Right cardiac atrium (tissue), 5 donors: ENCODE results near the gene GRM5. TPM values are rescaled to one million over a fixed set of nuclear protein-coding genes. Genes with fewer than 3 reads are reported as not detected.
"Not testable (repeated sequence)": the region's sequence is repeated elsewhere in the genome, so short reads cannot be mapped to it uniquely, and the experiment has no call there.

ENCODE experiments used
- ATAC-seq, 2 donors: fragments of 200-7000 bp; cut with Tn5 transposase; one replicate each; pipeline versions ENCODE4 v1.8.0 to v1.9.1; 2020; ENCODE audit warnings: moderate library complexity in 2 of 2, mild to moderate bottlenecking in 1 of 2
- DNase-seq, 3 donors: peaks; one replicate each; pipeline ENCODE4 v3.0.0-alpha.2; 2020
- H3K27ac ChIP-seq: one replicate; pipeline ENCODE4 v1.5.1; 2013; ENCODE audit warnings: mild to moderate bottlenecking, low read length, control low read depth, moderate library complexity
- H3K27me3 ChIP-seq: one replicate; pipeline ENCODE4 v1.6.1; 2013; ENCODE audit not compliant: control insufficient read depth, insufficient read depth
- H3K4me1 ChIP-seq: one replicate; pipeline ENCODE4 v1.6.1; 2013; ENCODE audit warnings: low read length; ENCODE audit not compliant: control insufficient read depth, insufficient read depth
- H3K4me3 ChIP-seq: one replicate; pipeline ENCODE4 v1.5.1; 2013; ENCODE audit warnings: low read length, control low read depth
- H3K9me3 ChIP-seq: one replicate; pipeline ENCODE4 v1.6.1; 2013; ENCODE audit warnings: low read length; ENCODE audit not compliant: control insufficient read depth
- WGBS: extraction: QIAGEN DNeasy Blood & Tissue Kit; methylation state at CpG from one replicate; pipeline ENCODE4 v1.1.7; 2013; 5-methylcytosine and 5-hydroxymethylcytosine counted together
- intact Hi-C, 4 donors: fragments of 100-400 bp; cut with DNase I; formaldehyde crosslinking; loops; one replicate each; pipeline versions ENCODE4 v1.11.0 to v1.14.0; 2022 to 2023
- polyA plus RNA-seq: library from polyadenylated mRNA; stranded (reverse); fragments of 200-250 nt; gene quantifications from one replicate; pipeline ENCODE4 v1.2.3, GENCODE V29; 2013
- total RNA-seq, 4 donors: library from RNA; stranded (reverse); fragmentation: NEBNext Ultra II Directional; extraction: Animal tissue kit (Norgen Biotek cat#: 25700); gene quantifications; one replicate each; pipeline ENCODE4 v1.2.1, GENCODE V29; 2021
- donor health status: healthy with polysubstance abuse.
- donor health status: DM: no; HTN: yes; CAD: no.
- donor health status: DM: no; HTN: no; CAD: no.
- donor health status: DM: no; HTN: yes; CAD: no; lungs with severe emphysema.
- donor health status: DM: yes; HTN: yes; CAD: no.

Gene GRM5
- total and polyA plus RNA-seq, 5 donors = 0.02 to 0.45 TPM; not detected in 3

- intact Hi-C loops = no loop called here
- ATAC-seq (no peak), DNase-seq (no peak)
- Histone ChIP-seq H3K4me1 (no peaks in the 10 kb centered on the region), H3K27ac (no peak overlapping the region), H3K4me3 (no peak overlapping the region), H3K9me3 (no peaks in the 10 kb centered on the region), H3K27me3 (no peaks in the 10 kb centered on the region)
- WGBS = 80% methylated on average over 3 of the region's 3 CpGs
Observed at GRCh38 chr11:88536616-88537265, 529.0 kb downstream of the GRM5 start.

DNA sequence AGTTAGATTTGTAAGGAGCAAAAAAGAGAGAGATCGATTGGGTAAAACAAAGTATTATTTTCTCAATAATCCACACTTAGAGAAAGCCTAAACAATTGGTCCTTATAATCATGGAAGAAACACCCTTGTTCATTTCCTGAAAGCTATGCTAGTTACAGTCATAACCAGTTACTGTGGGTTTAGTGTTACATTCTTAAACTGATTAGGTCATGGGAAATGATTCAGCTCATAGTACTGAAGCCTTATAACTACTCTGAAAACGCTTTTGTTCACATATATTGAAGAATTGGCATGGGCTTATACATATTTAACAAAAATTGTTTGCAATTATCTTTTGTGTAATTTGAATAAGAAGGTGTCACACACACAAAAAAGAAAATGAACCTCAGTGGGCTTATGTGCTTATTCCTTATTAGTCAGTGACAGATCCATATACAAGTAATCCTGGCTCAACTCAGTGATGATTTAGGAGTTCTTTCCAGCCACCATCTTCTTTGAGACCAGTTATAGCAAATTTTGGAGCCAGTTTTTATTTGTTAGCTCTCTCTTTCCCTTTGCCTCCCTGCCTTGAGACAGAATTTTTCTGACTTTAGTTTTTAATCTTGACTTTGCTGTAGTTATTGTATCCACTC lies 529.8 kb downstream of the GRM5 start:
- Histone ChIP-seq H3K9me3 (no peaks in the 10 kb centered on the region), H3K27ac (no peak overlapping the region), H3K4me1 (no peaks in the 10 kb centered on the region), H3K27me3 (no peaks in the 10 kb centered on the region), H3K4me3 (no peak overlapping the region)
- 39% methylated on average over 2 of the region's 2 CpGs for WGBS
- DNase-seq = no peak
- ATAC-seq = peak; percentile 43 to 81
- intact Hi-C loops = no loop called here

DNA sequence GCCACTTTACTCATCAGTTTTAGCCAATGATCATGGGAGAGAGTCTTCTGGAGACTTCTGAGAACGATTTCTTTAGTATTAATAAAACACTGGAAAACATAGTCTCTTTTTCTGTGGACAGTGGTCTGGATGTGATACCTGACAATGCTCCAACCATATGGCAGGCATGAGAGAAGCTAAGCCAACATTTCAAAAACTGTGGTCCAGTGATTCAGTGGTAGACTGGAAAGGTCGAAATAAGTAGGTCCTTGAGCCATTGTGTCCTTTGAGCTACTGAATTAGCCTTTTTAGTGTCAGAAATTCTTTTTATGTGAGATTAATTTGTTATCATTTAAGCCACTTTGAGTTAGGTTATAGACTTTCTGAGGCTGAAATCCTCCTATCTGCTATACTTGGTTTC lies 530.5 kb downstream of the GRM5 start:
- H3K9me3 ChIP-seq = no peaks in the 10 kb centered on the region
- no peak overlapping the region for H3K4me3 ChIP-seq
- no peaks in the 10 kb centered on the region for H3K4me1 ChIP-seq
- ATAC-seq (no peak), DNase-seq (no peak)
- no peaks in the 10 kb centered on the region for H3K27me3 ChIP-seq
- 74% methylated on average over 2 of the region's 2 CpGs for WGBS
- intact Hi-C loops = no loop called here
- no peak overlapping the region for H3K27ac ChIP-seq

DNA sequence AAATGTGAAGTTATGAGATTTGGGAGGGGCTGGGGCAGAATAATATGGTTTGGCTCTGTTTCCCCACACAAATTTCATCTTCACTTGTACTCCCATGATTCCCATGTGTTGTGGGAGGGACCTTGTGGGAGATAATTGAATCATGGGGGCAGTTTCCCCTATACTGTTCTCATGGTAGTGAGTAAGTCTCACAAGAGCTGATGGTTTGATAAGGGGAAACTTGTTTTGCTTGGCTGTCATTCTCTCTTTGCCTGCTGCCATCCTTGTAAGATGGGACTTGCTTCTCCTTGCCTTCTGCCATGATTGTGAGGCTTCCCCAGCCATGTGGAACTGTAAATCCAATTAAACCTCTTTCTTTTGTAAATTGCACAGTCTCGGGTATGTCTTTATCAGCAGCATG lies 531.1 kb downstream of the GRM5 start:
- intact Hi-C loops, H3K9me3 ChIP-seq, H3K27me3 ChIP-seq, H3K27ac ChIP-seq, H3K4me1 ChIP-seq, ATAC-seq, H3K4me3 ChIP-seq, DNase-seq: not testable (repeated sequence)
- WGBS = 92% methylated on average over 1 of the region's 1 CpG

DNA sequence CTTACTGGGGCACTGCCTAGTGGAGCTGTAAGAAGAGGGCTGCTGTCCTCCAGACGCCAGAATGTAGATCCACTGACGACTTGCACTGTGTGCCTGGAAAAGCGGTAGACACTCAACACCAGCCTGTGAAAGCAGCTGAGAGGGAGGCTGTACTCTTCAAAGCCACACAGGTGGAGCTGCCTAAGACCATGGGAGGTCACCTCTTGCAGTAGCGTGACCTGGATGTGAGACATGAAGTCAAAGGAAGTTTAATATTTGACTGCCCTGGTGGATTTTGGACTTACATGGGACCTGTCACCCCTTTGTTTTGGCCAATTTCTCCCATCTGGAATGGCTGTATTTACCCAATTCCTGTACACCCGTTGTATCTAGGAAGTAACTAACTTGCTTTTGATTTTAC lies 531.6 kb downstream of the GRM5 start:
- no peak overlapping the region for H3K27ac ChIP-seq
- 94% methylated on average over 5 of the region's 5 CpGs for WGBS
- intact Hi-C loops = no loop called here
- H3K9me3 ChIP-seq = no peaks in the 10 kb centered on the region
- no peak for DNase-seq
- no peak overlapping the region for H3K4me3 ChIP-seq
- no peaks in the 10 kb centered on the region for H3K27me3 ChIP-seq
- ATAC-seq = no peak
- no peaks in the 10 kb centered on the region for H3K4me1 ChIP-seq

DNA sequence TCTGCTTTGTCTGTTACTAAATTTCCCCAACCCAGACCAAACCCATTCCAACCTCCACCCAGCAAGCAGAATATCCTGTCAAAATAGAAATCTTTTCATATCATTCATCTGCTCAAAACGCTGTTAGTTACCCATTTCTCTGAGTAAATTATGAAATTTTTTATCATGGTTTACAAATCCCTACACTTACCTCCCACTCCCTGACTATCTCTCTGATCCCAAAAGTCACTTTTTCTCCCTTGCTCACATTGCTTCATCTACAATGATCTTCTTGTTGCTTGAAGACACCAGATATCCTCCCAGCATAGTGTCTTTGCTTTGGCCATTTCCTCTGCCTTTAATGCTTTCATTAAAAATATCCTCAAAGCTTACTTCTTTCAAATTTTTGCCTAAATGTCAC lies 532.8 kb downstream of the GRM5 start:
- intact Hi-C loops = no loop called here
- 70% methylated on average over 1 of the region's 1 CpG for WGBS
- DNase-seq (no peak), ATAC-seq (no peak)
- Histone ChIP-seq H3K9me3 (no peaks in the 10 kb centered on the region), H3K4me1 (no peaks in the 10 kb centered on the region), H3K27me3 (no peaks in the 10 kb centered on the region), H3K27ac (no peak overlapping the region), H3K4me3 (no peak overlapping the region)

GRCh38 chr11:88531831-88532230 lies 534.0 kb downstream of the GRM5 start:
- Histone ChIP-seq H3K4me1 (no peaks in the 10 kb centered on the region), H3K27ac (no peak overlapping the region), H3K9me3 (no peaks in the 10 kb centered on the region), H3K4me3 (no peak overlapping the region), H3K27me3 (no peaks in the 10 kb centered on the region)
- no peak for DNase-seq
- 79% methylated on average over 4 of the region's 4 CpGs for WGBS
- ATAC-seq = no peak
- intact Hi-C loops = no loop called here

GRCh38 chr11:88529426-88529825 lies 536.4 kb downstream of the GRM5 start:
- H3K9me3 ChIP-seq = no peaks in the 10 kb centered on the region
- intact Hi-C loops = no loop called here

GRCh38 chr11:88523386-88524071 lies 542.3 kb downstream of the GRM5 start:
- no peak overlapping the region for H3K27ac ChIP-seq
- intact Hi-C loops = no loop called here
- H3K27me3 ChIP-seq = no peaks in the 10 kb centered on the region
- ATAC-seq (no peak), DNase-seq (no peak)
- H3K4me1 ChIP-seq = no peaks in the 10 kb centered on the region
- H3K4me3 ChIP-seq = no peak overlapping the region
- H3K9me3 ChIP-seq = no peaks in the 10 kb centered on the region

More at GRCh38 chr11:88529426-88529825, 536.4 kb downstream of the GRM5 start:
- ATAC-seq (no peak), DNase-seq (no peak)
- no peak overlapping the region for H3K4me3 ChIP-seq
- H3K27me3 ChIP-seq = no peaks in the 10 kb centered on the region
- no peaks in the 10 kb centered on the region for H3K4me1 ChIP-seq
- no peak overlapping the region for H3K27ac ChIP-seq
- 79% methylated on average over 1 of the region's 1 CpG for WGBS

- H3K27ac ChIP-seq = no peak overlapping the region
- no peak for ATAC-seq
- no peaks in the 10 kb centered on the region for H3K4me1 ChIP-seq
- WGBS = 68% methylated on average over 2 of the region's 2 CpGs
- H3K27me3 ChIP-seq = no peaks in the 10 kb centered on the region
- no peaks in the 10 kb centered on the region for H3K9me3 ChIP-seq
- intact Hi-C loops = no loop called here
- no peak overlapping the region for H3K4me3 ChIP-seq
- no peak for DNase-seq
Observed at GRCh38 chr11:88522624-88523385, 543.0 kb downstream of the GRM5 start.

DNA sequence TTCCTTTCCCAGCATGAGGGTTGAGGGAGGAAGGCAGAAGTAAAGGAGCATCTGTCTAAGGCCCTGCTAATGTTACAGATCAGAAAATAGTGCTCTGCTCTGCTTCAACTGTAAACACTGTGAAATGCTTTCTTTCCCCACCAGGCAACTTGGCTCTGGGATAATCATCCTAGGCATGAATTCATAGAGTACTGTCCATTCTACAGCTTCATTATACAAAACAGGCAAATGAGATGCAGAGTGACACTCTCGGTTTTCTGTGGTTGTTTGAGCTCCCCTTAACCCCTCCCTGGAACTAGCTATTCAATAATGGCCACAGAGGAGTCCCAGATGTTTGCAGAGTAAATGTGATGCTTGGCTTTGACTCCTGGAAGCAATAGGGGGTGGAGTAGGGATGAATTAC lies 544.0 kb downstream of the GRM5 start:
- intact Hi-C loops = no loop called here
- no peaks in the 10 kb centered on the region for H3K4me1 ChIP-seq
- WGBS = 33% methylated on average over 1 of the region's 1 CpG
- ATAC-seq (no peak), DNase-seq (no peak)
- H3K27me3 ChIP-seq = no peaks in the 10 kb centered on the region
- no peak overlapping the region for H3K4me3 ChIP-seq
- H3K9me3 ChIP-seq = no peaks in the 10 kb centered on the region
- no peak overlapping the region for H3K27ac ChIP-seq
